Spleen (tissue), 7 donors: ENCODE results near the gene RPUSD4.

Experiments used
- CTCF ChIP-seq, 11 experiments: fragments of 200-600 bp in 7 of 11; fragments of 450-650 bp in 4 of 11; sonication (generic) in 4 of 11; IDR thresholded peaks in 8 of 11; conservative IDR thresholded peaks in 3 of 11; 1 replicate in 7 of 11; 2 replicates in 4 of 11; pipeline versions ENCODE4 v1.4.0 to v1.8.0; 2016 to 2021; ENCODE audit warnings: antibody characterized with exemption in 11 of 11, inconsistent platforms in 4 of 11, mild to moderate bottlenecking in 1 of 11
- POLR2AphosphoS5 ChIP-seq, 3 donors: sonication (generic); formaldehyde crosslinking; IDR thresholded peaks; one replicate each; pipeline ENCODE4 v1.5.1; 2017; ENCODE audit warnings: antibody characterized with exemption in 3 of 3
- donor health status: DM: no; HTN: no; CAD: no; lungs with moderate emphysema.
- donor health status: DM: no; HTN: no; CAD: no.
- donor health status: DM: no; HTN: no; CAD: no.

GRCh38 chr11:126191379-126192073, 19.9 kb downstream of the RPUSD4 start:
- TF ChIP-seq CTCF (IDR thresholded peaks at IDR 0.05 in 8 of 11, conservative IDR thresholded peaks at IDR 0.05 in 3 of 11) (no peak), POLR2AphosphoS5 (IDR thresholded peaks at IDR 0.05) (no peak)
